NB4 (cell line): ENCODE results near the gene PDE8B.

Experiments used
- DNase-seq: peaks from one replicate; pipeline ENCODE4 v3.0.0; 2010; ENCODE audit warnings: low read depth
- H3K4me3 ChIP-seq: one replicate; pipeline ENCODE4 v1.5.1; 2011; ENCODE audit warnings: mild to moderate bottlenecking, low read depth, low read length, moderate library complexity
- CTCF ChIP-seq: IDR thresholded peaks from one replicate; pipeline ENCODE4 v1.5.1; 2012; ENCODE audit warnings: low read depth, low read length
- MAX ChIP-seq: IDR thresholded peaks from 2 replicates; pipeline ENCODE4 v1.6.1; 2011; ENCODE audit warnings: low read depth, low read length
- MYC ChIP-seq: IDR thresholded peaks from 2 replicates; pipeline ENCODE4 v1.6.1; 2011; ENCODE audit warnings: low read depth, low read length
- POLR2A ChIP-seq: IDR thresholded peaks from 2 replicates; pipeline ENCODE4 v1.6.1; 2011; ENCODE audit warnings: mild to moderate bottlenecking; ENCODE audit not compliant: insufficient read length; ENCODE audit errors: extremely low read depth

Gene PDE8B

GRCh38 chr5:77209495-77210090 is 887 bp upstream of the PDE8B start:
- TF ChIP-seq CTCF (no peak), POLR2A (no peak), MYC (no peak), MAX (no peak)

GRCh38 chr5:77210964-77211690 is 647 bp downstream of the PDE8B start:
- no peak for DNase-seq
- TF ChIP-seq CTCF (no peak), MYC (no peak), MAX (no peak), POLR2A (no peak)
- H3K4me3 ChIP-seq, result no peak overlapping the region

More at GRCh38 chr5:77209495-77210090, 887 bp upstream of the PDE8B start:
- DNase-seq, result no peak
- H3K4me3 ChIP-seq, result no peak overlapping the region

GRCh38 chr5:77211691-77212047 is 1.2 kb downstream of the PDE8B start:
- DNase-seq, result no peak
- TF ChIP-seq POLR2A, result no peak
- no peak for TF ChIP-seq MYC
- no peak for TF ChIP-seq MAX
- TF ChIP-seq CTCF, result no peak
- H3K4me3 ChIP-seq, result no peak overlapping the region

GRCh38 chr5:77213601-77214000 is 3.1 kb downstream of the PDE8B start:
- no peak overlapping the region for H3K4me3 ChIP-seq
- no peak for TF ChIP-seq POLR2A
- no peak for DNase-seq

GRCh38 chr5:77214151-77214550 is 3.7 kb downstream of the PDE8B start:
- H3K4me3 ChIP-seq, result no peak overlapping the region
- no peak for DNase-seq
- TF ChIP-seq MYC, result no peak
- no peak for TF ChIP-seq POLR2A
- no peak for TF ChIP-seq CTCF
- no peak for TF ChIP-seq MAX

GRCh38 chr5:77218263-77218662 is 7.8 kb downstream of the PDE8B start:
- H3K4me3 ChIP-seq, result no peak overlapping the region
- no peak for DNase-seq
- TF ChIP-seq CTCF (peak; percentile 8), POLR2A (no peak)
